Activated CD8-positive, alpha-beta T cell treated with anti-CD3 and anti-CD28 coated beads, Interleukin-2, amount 10 ng/mL, durations not matched to agents 7 days and 5 days (primary cell): ENCODE data around the gene JMJD8. TPM values are rescaled to one million over a fixed set of nuclear protein-coding genes. Genes with fewer than 3 reads are reported as not detected.
"Not testable (repeated sequence)": the region's sequence is repeated elsewhere in the genome, so short reads cannot be mapped to it uniquely, and the experiment has no call there.

Source experiments
- ATAC-seq: fragments of 150-1000 bp; cut with Tn5 transposase; one replicate; pipeline ENCODE4 v1.10.0; 2021; ENCODE audit warnings: moderate library complexity
- CTCF ChIA-PET: fragments of 350-600 bp; sonication (Branson Sonifier 250); formaldehyde crosslinking; loops from one replicate; lab custom pipeline; 2021; ENCODE audit warnings: antibody characterized with exemption; lab: Charles Lee
- POLR2A ChIA-PET: fragments of 350-600 bp; sonication (Branson Sonifier 250); formaldehyde crosslinking; loops from one replicate; lab custom pipeline; 2021; ENCODE audit warnings: antibody characterized with exemption; lab: Charles Lee
- DNase-seq: peaks from one replicate; pipeline ENCODE4 v3.0.0-alpha.2; 2020
- H3K27ac Mint-ChIP-seq: one replicate; pipeline ENCODE4 v1.8.0; 2021; ENCODE audit warnings: mild to moderate bottlenecking, mixed read lengths
- H3K27me3 Mint-ChIP-seq: one replicate; pipeline ENCODE4 v1.8.0; 2021; ENCODE audit warnings: low read depth, mixed read lengths
- H3K36me3 Mint-ChIP-seq: one replicate; pipeline ENCODE4 v1.8.0; 2021; ENCODE audit warnings: low read depth, mixed read lengths
- H3K4me1 Mint-ChIP-seq: one replicate; pipeline ENCODE4 v1.8.0; 2021; ENCODE audit warnings: low read depth, mixed read lengths
- H3K4me3 Mint-ChIP-seq: one replicate; pipeline ENCODE4 v1.8.0; 2021; ENCODE audit warnings: mild to moderate bottlenecking, mixed read lengths
- H3K9me3 Mint-ChIP-seq: one replicate; pipeline ENCODE4 v1.8.0; 2022; ENCODE audit warnings: mixed read lengths; ENCODE audit not compliant: insufficient read depth
- total RNA-seq, 2 experiments: library from RNA; stranded (reverse); gene quantifications; one replicate each; pipeline ENCODE4 v1.2.3, GENCODE V29; 2021

The JMJD8 gene
- total RNA-seq, 2 experiments from 2014 or later, result 36.1 to 39.0 TPM

GRCh38 chr16:714558-715476 is 30.7 kb upstream of the JMJD8 start, which contains the start of gene METRN:
TSS of gene METRN (plus strand) at chr16:715118. CDS start at chr16:715290, 172 bp downstream.
- Mint-ChIP-seq H3K27ac (no peak within 1 kb of the TSS), H3K4me3 (peak within 1 kb of the TSS; percentile 43), H3K36me3 (no peaks in the 10 kb centered on the region), H3K9me3 (no peaks in the 10 kb centered on the region), H3K4me1 (peaks cover 23% of the 10 kb centered on the region), H3K27me3 (peaks cover 7% of the 10 kb centered on the region)
- CTCF ChIA-PET, result interaction anchor here (1.0 to 2.1 kb wide), 5 partner anchors 18 to 74 kb away, joined by 3 to 6 read pairs (median 3); partner anchors contain the start of genes CHTF18 and RPUSD1
- ATAC-seq, result peak; percentile 89
- peak; percentile 91 for DNase-seq
- POLR2A ChIA-PET, result interaction anchor here (1.0 to 2.3 kb wide), 4 partner anchors 10 to 24 kb away, joined by 3 to 6 read pairs (median 6); partner anchors contain the start of gene WDR24

- no peak overlapping the region for H3K27ac Mint-ChIP-seq
- H3K27me3 Mint-ChIP-seq, result peaks cover 10% of the 10 kb centered on the region
- H3K4me3 Mint-ChIP-seq, result no peak overlapping the region
- DNase-seq (no peak), ATAC-seq (no peak)
- ChIA-PET CTCF (interaction anchor here (1.1 kb wide), 1 partner anchor 71 kb away, joined by 4 read pairs; no protein-coding TSS in a partner anchor), POLR2A (interaction anchor here (1.5 kb wide), 1 partner anchor 24 kb away, joined by 6 read pairs; the partner anchor contains the start of gene WDR24)
- peaks cover 16% of the 10 kb centered on the region for H3K4me1 Mint-ChIP-seq
- no peaks in the 10 kb centered on the region for H3K9me3 Mint-ChIP-seq
- no peaks in the 10 kb centered on the region for H3K36me3 Mint-ChIP-seq
These were observed 29.9 kb upstream of the JMJD8 start for GRCh38 chr16:714079-714478.

GRCh38 chr16:712740-713250 is 28.7 kb upstream of the JMJD8 start:
- H3K9me3 Mint-ChIP-seq, H3K36me3 Mint-ChIP-seq, ATAC-seq, POLR2A ChIA-PET, H3K27ac Mint-ChIP-seq, H3K4me3 Mint-ChIP-seq: not testable (repeated sequence)
- Mint-ChIP-seq H3K27me3 (peaks cover 16% of the 10 kb centered on the region), H3K4me1 (peaks cover 11% of the 10 kb centered on the region)
- peak; percentile 61 for DNase-seq
- CTCF ChIA-PET, result interaction anchor here (0.7 to 3.7 kb wide), 18 partner anchors 8 to 344 kb away, joined by 3 to 51 read pairs (median 4); partner anchors contain the start of genes ANTKMT, CHTF18, CIAO3 and RPUSD1

- no peaks in the 10 kb centered on the region for H3K9me3 Mint-ChIP-seq
These were observed 27.6 kb upstream of the JMJD8 start for GRCh38 chr16:711548-712320.

GRCh38 chr16:711084-711483 is 26.9 kb upstream of the JMJD8 start:
- ChIA-PET POLR2A (no interaction called here), CTCF (interaction anchor here (3.7 kb wide), 1 partner anchor 74 kb away, joined by 51 read pairs; the partner anchor contains the start of genes CHTF18 and RPUSD1)
- Mint-ChIP-seq H3K4me1 (peaks cover 9% of the 10 kb centered on the region), H3K27ac (no peak overlapping the region), H3K36me3 (no peaks in the 10 kb centered on the region), H3K27me3 (peaks cover 26% of the 10 kb centered on the region), H3K9me3 (no peaks in the 10 kb centered on the region), H3K4me3 (no peak overlapping the region)
- ATAC-seq (no peak), DNase-seq (no peak)

More at GRCh38 chr16:711548-712320, 27.6 kb upstream of the JMJD8 start:
- ChIA-PET POLR2A (no interaction called here), CTCF (interaction anchor here (0.7 to 3.7 kb wide), 19 partner anchors 9 to 345 kb away, joined by 3 to 51 read pairs (median 4); partner anchors contain the start of genes ANTKMT, CHTF18, CIAO3 and RPUSD1)
- no peaks in the 10 kb centered on the region for H3K36me3 Mint-ChIP-seq
- H3K4me1 Mint-ChIP-seq, result peaks cover 11% of the 10 kb centered on the region
- peaks cover 24% of the 10 kb centered on the region for H3K27me3 Mint-ChIP-seq
- no peak overlapping the region for H3K4me3 Mint-ChIP-seq
- H3K27ac Mint-ChIP-seq, result no peak overlapping the region
- ATAC-seq (peak; percentile 65), DNase-seq (peak; percentile 85)

GRCh38 chr16:710500-711075 is 26.5 kb upstream of the JMJD8 start:
- CTCF ChIA-PET, result interaction anchor here (1.0 to 3.7 kb wide), 2 partner anchors 25 to 75 kb away, joined by 3 to 51 read pairs; partner anchors contain the start of genes CHTF18 and RPUSD1
- H3K9me3 Mint-ChIP-seq, result no peaks in the 10 kb centered on the region
- H3K4me1 Mint-ChIP-seq, result peaks cover 6% of the 10 kb centered on the region
- H3K27me3 Mint-ChIP-seq, result peaks cover 26% of the 10 kb centered on the region
- H3K4me3 Mint-ChIP-seq, result no peak overlapping the region
- ATAC-seq (no peak), DNase-seq (no peak)
- POLR2A ChIA-PET, result no interaction called here
- H3K36me3 Mint-ChIP-seq, result no peaks in the 10 kb centered on the region
- no peak overlapping the region for H3K27ac Mint-ChIP-seq

- Mint-ChIP-seq H3K36me3 (no peaks in the 10 kb centered on the region), H3K4me1 (peaks cover 6% of the 10 kb centered on the region), H3K27me3 (peaks cover 26% of the 10 kb centered on the region), H3K27ac (no peak overlapping the region), H3K9me3 (no peaks in the 10 kb centered on the region), H3K4me3 (no peak overlapping the region)
- ChIA-PET POLR2A (no interaction called here), CTCF (interaction anchor here (1.0 to 3.7 kb wide), 2 partner anchors 26 to 76 kb away, joined by 3 to 51 read pairs; partner anchors contain the start of genes CHTF18 and RPUSD1)
- DNase-seq (no peak), ATAC-seq (no peak)
These were observed 25.7 kb upstream of the JMJD8 start for GRCh38 chr16:709566-710499.

- DNase-seq (no peak), ATAC-seq (no peak)
- H3K27me3 Mint-ChIP-seq, result peaks cover 29% of the 10 kb centered on the region
- ChIA-PET POLR2A (interaction anchor here (0.9 kb wide), 1 partner anchor 13 kb away, joined by 3 read pairs; no protein-coding TSS in a partner anchor), CTCF (interaction anchor here (1.2 kb wide), 1 partner anchor 32 kb away, joined by 3 read pairs; the partner anchor contains the start of gene CIAO3)
- H3K27ac Mint-ChIP-seq, result no peak overlapping the region
- H3K36me3 Mint-ChIP-seq, result no peaks in the 10 kb centered on the region
- H3K9me3 Mint-ChIP-seq, result no peaks in the 10 kb centered on the region
- H3K4me1 Mint-ChIP-seq, result peaks cover 2% of the 10 kb centered on the region
- no peak overlapping the region for H3K4me3 Mint-ChIP-seq
These were observed 24.8 kb upstream of the JMJD8 start for GRCh38 chr16:708959-709358.

- ATAC-seq (no peak), DNase-seq (no peak)
- peaks cover 1% of the 10 kb centered on the region for H3K4me1 Mint-ChIP-seq
- H3K36me3 Mint-ChIP-seq, result no peaks in the 10 kb centered on the region
- H3K27ac Mint-ChIP-seq, result no peak overlapping the region
- ChIA-PET POLR2A (interaction anchor here (0.9 to 1.0 kb wide), 2 partner anchors 14 to 18 kb away, joined by 3 read pairs; no protein-coding TSS in a partner anchor), CTCF (interaction anchor here (1.0 to 1.7 kb wide), 5 partner anchors 8 to 79 kb away, joined by 3 to 4 read pairs (median 3); partner anchors contain the start of gene CIAO3)
- peaks cover 35% of the 10 kb centered on the region for H3K27me3 Mint-ChIP-seq
- H3K4me3 Mint-ChIP-seq, result no peak overlapping the region
- no peaks in the 10 kb centered on the region for H3K9me3 Mint-ChIP-seq
These were observed 23.9 kb upstream of the JMJD8 start for GRCh38 chr16:708019-708418.
